ENCODE data around the gene C11orf97. TPM values are rescaled to one million over a fixed set of nuclear protein-coding genes. Genes with fewer than 3 reads are reported as not detected.

C11orf97 gene
- total RNA-seq, 1 donor from 2014 or later, result not detected

DNA sequence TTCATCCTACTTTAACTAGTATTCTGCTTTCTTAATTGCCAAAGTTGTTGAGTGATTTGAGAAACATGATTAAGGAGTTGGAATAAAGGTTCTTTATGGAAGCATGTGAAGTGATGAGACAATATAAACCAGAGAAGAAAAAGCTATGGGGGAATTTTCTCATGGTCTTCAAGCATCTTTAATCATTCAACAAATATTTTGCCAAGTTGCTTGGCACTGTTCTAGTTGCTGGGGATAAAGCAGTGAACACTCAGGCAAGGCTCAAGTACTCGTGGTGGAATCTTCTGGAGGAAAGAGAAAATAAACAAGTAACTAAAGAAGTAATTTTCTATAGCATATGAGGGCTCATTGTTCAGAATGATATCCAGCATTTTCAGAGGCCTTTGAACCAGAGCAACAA is 45.7 kb downstream of the C11orf97 start:
- no peak overlapping the region for H3K4me3 ChIP-seq (ENCODE audit: low read depth, low read length)
- TF ChIP-seq, protein P1, sequence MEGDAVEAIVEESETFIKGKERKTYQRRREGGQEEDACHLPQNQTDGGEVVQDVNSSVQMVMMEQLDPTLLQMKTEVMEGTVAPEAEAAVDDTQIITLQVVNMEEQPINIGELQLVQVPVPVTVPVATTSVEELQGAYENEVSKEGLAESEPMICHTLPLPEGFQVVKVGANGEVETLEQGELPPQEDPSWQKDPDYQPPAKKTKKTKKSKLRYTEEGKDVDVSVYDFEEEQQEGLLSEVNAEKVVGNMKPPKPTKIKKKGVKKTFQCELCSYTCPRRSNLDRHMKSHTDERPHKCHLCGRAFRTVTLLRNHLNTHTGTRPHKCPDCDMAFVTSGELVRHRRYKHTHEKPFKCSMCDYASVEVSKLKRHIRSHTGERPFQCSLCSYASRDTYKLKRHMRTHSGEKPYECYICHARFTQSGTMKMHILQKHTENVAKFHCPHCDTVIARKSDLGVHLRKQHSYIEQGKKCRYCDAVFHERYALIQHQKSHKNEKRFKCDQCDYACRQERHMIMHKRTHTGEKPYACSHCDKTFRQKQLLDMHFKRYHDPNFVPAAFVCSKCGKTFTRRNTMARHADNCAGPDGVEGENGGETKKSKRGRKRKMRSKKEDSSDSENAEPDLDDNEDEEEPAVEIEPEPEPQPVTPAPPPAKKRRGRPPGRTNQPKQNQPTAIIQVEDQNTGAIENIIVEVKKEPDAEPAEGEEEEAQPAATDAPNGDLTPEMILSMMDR (conservative IDR thresholded peaks at IDR 0.05; ENCODE audit: low read depth, low read length), result no peak
- no peak for DNase-seq (ENCODE audit: low read depth)

GRCh38 chr11:94558468-94558867 is 46.2 kb downstream of the C11orf97 start:
- no peak for DNase-seq (ENCODE audit: low read depth)
- TF ChIP-seq, protein P1 (conservative IDR thresholded peaks at IDR 0.05; ENCODE audit: low read depth, low read length), result no peak
- H3K4me3 ChIP-seq (ENCODE audit: low read depth, low read length), result no peak overlapping the region

DNA sequence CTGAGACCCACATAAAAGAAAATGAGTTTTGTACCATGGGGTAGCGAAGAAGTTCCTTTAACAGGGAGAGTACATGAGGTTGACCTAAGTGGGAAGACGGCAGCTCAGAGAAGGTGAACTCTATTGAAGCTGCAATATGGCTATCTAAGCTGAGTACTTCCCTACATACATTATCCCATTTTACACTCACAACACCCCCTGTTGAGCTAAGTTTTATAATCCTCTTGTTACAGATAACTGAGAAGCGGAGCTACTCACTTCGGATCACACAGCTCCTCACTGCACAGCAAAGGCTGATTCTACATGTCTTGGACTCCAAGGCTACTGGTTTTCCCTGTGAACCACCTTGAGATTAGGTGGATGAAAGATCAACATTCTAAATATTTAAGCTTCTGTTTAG is 46.7 kb downstream of the C11orf97 start:
- no peak for DNase-seq (ENCODE audit: low read depth)
- TF ChIP-seq, protein P1 (conservative IDR thresholded peaks at IDR 0.05; ENCODE audit: low read depth, low read length), result no peak
- H3K4me3 ChIP-seq (ENCODE audit: low read depth, low read length), result no peak overlapping the region

- TF ChIP-seq, protein P1 (conservative IDR thresholded peaks at IDR 0.05; ENCODE audit: low read depth, low read length), result no peak
- no peak for DNase-seq (ENCODE audit: low read depth)
- no peak overlapping the region for H3K4me3 ChIP-seq (ENCODE audit: low read depth, low read length)
Observed at GRCh38 chr11:94559361-94559760, 47.1 kb downstream of the C11orf97 start.

DNA sequence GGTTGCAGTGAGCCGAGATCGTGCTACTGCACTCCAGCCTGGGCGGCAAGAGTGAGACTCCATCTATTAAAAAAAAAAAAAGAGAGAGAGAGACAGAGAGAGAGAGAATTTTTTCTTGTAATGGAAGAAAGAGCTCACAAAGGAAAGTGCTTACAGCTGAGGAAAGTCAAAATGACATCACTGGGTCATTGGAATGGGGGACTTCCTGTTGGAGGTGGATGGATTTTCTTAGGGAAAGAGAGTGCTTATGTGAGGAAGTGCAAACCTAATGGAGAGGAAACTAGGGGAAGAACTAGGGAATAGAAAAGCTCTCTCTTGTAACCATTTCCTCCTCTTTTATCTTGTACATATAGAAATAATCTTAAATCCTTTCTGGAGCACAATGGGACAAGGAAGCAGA is 48.6 kb downstream of the C11orf97 start:
- no peak for DNase-seq (ENCODE audit: low read depth)
- H3K4me3 ChIP-seq (ENCODE audit: low read depth, low read length), result no peak overlapping the region
- TF ChIP-seq, protein P1 (conservative IDR thresholded peaks at IDR 0.05; ENCODE audit: low read depth, low read length), result no peak

- no peak overlapping the region for H3K4me3 ChIP-seq (ENCODE audit: low read depth, low read length)
- TF ChIP-seq, protein P1 (conservative IDR thresholded peaks at IDR 0.05; ENCODE audit: low read depth, low read length), result peak; percentile 53
- DNase-seq (ENCODE audit: low read depth), result no peak
Observed at GRCh38 chr11:94563176-94563847, 51.1 kb downstream of the C11orf97 start.

DNA sequence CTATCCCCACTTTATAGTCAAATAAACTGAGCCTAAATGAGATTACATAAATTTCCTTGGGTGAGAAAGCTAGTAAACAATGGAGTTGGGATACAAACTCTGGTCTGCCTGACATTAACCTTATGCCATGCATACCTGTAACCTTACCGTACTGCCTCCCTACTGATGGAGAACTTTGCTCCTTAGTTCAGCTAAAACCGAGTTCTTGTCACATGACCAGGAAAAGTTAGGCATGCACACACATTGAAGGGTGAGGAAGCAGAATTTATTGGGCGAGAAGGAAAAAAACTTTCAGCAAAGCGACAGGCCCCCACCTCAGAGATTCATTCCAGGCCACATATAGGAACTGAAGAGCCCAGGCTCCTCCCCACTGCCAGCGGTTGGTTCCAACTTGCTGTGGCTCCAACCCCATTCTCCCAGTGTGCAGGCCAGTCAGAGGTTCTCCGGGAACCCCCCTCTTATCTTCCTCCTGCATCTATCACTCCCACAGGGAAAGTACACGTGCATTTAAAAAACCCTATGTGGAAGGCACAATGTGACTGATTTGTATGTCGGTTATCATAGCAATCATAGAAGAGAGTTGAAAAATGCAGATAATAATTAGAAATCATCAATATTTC is 51.7 kb downstream of the C11orf97 start:
- no peak overlapping the region for H3K4me3 ChIP-seq (ENCODE audit: low read depth, low read length)
- TF ChIP-seq, protein P1 (conservative IDR thresholded peaks at IDR 0.05; ENCODE audit: low read depth, low read length), result no peak
- no peak for DNase-seq (ENCODE audit: low read depth)

Measured in epithelial cell of proximal tubule (primary cell).